Measurements from ENCODE around the gene RPP30. TPM values are rescaled to one million over a fixed set of nuclear protein-coding genes. Genes with fewer than 3 reads are reported as not detected.

Gene RPP30
- total RNA-seq = 27.6 TPM

GRCh38 chr10:90871766-90872647 is at the start of gene RPP30:
RPP30 (plus strand) TSS chr10:90871974; CDS start chr10:90871987, 13 bp downstream.
- intact Hi-C loops (cut with DNase I) = no loop called here
- ATAC-seq (peak; percentile 100), DNase-seq (ENCODE audit: low spot score) (peak; percentile 89)

GRCh38 chr10:90822508-90822907 is 49.3 kb upstream of the RPP30 start:
- intact Hi-C loops (cut with DNase I) = no loop called here
- no peak for ATAC-seq
- no peak for DNase-seq (ENCODE audit: low spot score)

DNA sequence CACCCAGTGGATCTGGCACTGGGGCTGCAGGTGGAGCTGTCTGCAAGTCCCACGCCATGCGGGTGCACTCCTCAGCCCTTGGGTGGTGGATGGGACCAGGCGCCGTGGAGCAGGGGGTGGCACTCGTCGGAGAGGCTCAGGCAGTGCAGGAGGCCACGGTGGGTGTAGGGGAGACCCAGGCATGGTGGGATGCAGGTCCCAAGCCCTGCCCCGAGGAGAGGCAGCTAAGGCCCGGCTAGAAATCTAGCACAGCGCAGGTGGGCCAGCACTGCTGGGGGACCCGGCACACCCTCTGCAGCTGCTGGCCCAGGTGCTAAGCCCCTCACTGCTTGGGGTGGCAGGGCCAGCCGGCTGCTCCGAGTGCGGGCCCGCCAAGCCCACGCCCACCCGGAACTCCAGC is 39.7 kb upstream of the RPP30 start:
- DNase-seq (ENCODE audit: low spot score) (no peak), ATAC-seq (no peak)
- intact Hi-C loops (cut with DNase I) = no loop called here

- DNase-seq (ENCODE audit: low spot score) (no peak), ATAC-seq (no peak)
- intact Hi-C loops (cut with DNase I) = no loop called here
These were observed 37.4 kb upstream of the RPP30 start for GRCh38 chr10:90834326-90834725.

DNA sequence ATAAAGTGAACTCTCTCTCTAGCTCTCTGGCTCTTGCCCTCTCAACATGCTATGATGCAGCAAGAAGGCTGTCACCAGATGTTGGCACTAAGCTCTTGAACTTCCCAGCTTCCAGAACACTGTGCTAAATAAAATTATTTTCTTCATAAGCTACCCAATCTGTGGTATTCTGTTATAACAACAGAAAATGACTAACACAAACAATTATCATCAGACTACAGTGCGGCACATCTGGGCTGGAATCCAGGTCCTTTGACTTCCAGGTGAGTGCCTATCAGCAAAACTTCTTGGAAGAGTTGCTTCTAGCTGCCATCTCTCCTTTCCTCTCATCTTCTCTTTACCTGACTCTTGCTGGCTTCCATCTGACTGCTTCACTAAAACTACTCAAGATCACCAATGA is 34.3 kb upstream of the RPP30 start:
- ATAC-seq (no peak), DNase-seq (ENCODE audit: low spot score) (no peak)

DNA sequence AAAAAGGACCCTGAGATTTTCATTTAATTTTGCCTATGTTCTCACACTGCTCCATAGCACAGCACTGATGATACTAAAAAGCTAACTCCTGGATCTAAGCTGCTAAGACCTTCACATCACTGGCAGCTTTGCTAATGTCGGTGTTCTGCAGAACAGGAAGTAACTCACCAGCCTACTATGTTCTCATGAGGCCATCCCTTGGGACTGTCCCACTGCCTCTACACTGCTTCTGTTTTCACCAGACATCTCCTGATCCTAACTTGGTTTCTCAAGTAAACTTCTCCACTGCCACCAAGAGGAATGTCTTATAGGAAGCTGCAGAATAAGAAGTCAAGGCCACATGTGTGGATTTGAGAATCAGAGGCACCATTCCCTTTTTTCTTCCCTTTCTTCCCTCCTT is 29.0 kb upstream of the RPP30 start:
- intact Hi-C loops (cut with DNase I) = no loop called here
- DNase-seq (ENCODE audit: low spot score) (no peak), ATAC-seq (no peak)

More for the DNA sequence above, 34.3 kb upstream of the RPP30 start:
- intact Hi-C loops (cut with DNase I) = no loop called here

DNA sequence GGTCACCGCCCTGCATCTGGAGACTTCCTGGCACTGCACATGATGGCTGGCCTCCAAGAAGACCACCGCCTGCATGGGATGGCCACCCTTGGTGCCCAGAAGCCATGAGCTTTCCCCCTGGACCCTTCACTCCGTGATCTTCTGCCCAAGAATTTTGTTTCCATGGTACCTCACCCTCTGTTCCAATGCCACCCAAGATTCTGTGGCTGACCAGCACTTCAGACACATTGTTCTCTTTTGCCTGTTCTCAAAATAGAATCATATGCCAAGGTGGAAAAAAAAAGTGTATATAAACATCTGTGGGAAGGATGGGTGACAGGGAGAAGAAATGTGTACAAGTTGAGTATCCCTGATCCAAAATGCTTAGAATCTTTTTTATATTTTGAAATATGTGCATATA is 26.0 kb upstream of the RPP30 start:
- no peak for DNase-seq (ENCODE audit: low spot score)
- ATAC-seq = no peak
- intact Hi-C loops (cut with DNase I) = no loop called here

GRCh38 chr10:90846746-90847145 is 25.0 kb upstream of the RPP30 start:
- intact Hi-C loops (cut with DNase I) = no loop called here
- DNase-seq (ENCODE audit: low spot score) (no peak), ATAC-seq (no peak)

- no peak for ATAC-seq
- intact Hi-C loops (cut with DNase I) = no loop called here
- DNase-seq (ENCODE audit: low spot score) = no peak
These were observed 24.3 kb upstream of the RPP30 start for GRCh38 chr10:90847436-90847835.

GRCh38 chr10:90849956-90850749 is 21.6 kb upstream of the RPP30 start:
- DNase-seq (ENCODE audit: low spot score) (no peak), ATAC-seq (no peak)
- intact Hi-C loops (cut with DNase I) = no loop called here

DNA sequence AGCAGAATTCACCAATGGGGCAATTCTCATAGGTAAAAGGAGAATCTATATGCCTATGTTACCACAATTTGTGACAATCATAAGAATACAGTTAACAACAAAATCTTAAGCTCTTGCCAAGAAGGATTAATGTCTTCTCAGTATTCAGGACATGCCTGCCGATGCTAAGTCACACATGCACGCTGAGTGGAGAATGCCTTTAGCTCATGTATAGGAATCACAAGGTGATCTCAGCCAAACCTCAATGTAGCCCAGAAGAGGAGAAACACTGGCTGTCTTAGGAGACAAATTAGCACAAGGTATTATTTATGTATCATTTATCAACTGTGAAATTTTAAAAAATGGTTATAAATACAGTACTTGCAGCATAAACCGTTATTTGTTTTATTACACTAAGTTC is 16.6 kb upstream of the RPP30 start:
- intact Hi-C loops (cut with DNase I) = no loop called here
- ATAC-seq (no peak), DNase-seq (ENCODE audit: low spot score) (no peak)

DNA sequence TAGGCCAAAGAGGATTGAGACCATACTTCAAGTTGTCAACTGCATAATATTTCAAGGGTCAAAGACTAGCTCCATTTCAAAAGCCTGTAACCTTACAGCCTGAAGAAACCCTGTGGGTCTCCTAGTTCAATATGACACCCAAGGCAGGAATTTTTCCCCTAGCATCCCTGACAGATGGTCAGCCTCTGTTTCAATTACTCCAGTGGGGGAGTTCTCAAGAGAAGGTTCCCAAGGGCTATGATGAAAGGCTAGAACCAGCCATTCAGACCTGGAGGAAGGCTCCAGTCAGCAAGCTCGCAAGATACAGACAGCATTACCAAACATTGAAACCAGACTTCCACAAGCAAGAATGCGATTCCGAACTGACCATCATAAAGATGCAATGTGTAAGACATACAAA is 15.5 kb upstream of the RPP30 start:
- no peak for ATAC-seq
- intact Hi-C loops (cut with DNase I) = no loop called here
- DNase-seq (ENCODE audit: low spot score) = no peak

DNA sequence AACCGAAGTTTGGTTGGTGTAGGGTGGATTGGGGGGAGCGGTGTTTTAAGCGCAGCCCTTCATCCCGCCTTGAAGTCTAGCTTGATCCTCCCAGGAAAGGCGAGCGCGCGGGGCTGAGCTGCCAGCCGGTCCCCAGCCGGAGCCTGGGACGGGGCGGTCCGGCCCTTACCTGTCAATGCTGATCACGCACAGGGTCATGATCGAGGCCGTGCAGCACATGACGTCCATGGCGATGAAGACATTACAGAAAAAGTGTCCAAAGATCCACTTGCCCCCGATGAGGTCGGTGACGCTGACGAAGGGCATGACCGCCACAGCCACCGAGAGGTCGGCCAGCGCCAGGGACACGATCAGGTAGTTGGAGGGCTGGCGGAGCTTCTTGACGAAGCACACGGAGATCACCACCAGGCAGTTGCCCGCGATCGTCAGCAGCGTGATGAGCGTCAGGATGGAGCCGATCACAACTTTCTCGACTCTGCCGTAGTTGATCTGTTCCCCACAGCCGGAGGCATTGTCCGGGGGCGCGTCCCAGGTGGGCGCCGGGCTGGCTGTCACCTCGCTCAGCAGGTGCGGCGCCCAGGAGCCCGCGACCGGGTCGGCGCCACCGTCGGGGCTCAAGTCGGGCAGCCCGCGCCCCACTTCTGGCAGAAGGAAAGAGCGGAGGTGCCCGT is 14.7 kb upstream of the RPP30 start:
- no peak for DNase-seq (ENCODE audit: low spot score)
- intact Hi-C loops (cut with DNase I) = no loop called here
- no peak for ATAC-seq

- intact Hi-C loops (cut with DNase I) = no loop called here
- DNase-seq (ENCODE audit: low spot score) = peak; percentile 76
- peak; percentile 82 for ATAC-seq
These were observed 13.9 kb upstream of the RPP30 start, which contains the start of gene HTR7 for GRCh38 chr10:90857635-90858460. HTR7 (minus strand) TSS chr10:90858039; CDS start chr10:90857671, 368 bp downstream.

GRCh38 chr10:90858461-90858968 is 13.3 kb upstream of the RPP30 start:
- DNase-seq (ENCODE audit: low spot score) (no peak), ATAC-seq (no peak)
- intact Hi-C loops (cut with DNase I) = no loop called here

- intact Hi-C loops (cut with DNase I) = no loop called here
- ATAC-seq (no peak), DNase-seq (ENCODE audit: low spot score) (no peak)
These were observed 12.4 kb upstream of the RPP30 start for GRCh38 chr10:90859321-90859751.

- ATAC-seq (no peak), DNase-seq (ENCODE audit: low spot score) (no peak)
- intact Hi-C loops (cut with DNase I) = no loop called here
These were observed 11.0 kb upstream of the RPP30 start for GRCh38 chr10:90860790-90861189.

DNA sequence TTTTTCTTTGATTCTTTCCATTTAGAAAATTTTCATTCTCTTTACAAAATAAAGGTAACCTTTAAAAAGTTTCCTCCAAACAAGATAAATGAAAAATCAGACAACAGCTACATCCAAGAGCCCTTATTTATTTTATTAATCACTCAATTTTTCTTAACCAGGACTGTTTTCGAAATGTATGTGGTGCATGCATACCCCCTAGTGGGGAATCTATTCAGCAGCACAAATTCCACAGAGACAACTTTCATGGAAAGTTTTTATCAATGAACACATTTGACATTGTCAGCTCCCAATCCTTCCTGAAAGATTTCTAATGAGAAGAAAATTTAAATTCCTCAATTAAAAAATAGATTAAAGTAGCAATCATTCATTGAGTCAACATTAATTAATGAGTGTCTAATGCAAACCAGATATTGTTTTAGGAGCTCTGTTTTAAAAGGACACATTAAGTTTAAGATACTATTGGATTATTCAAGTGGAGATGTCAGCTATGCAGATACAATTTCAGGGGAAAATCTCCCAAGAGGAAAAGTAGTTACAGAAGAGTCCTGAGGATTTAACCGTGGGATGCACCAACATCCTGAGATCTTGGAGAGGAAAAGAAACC is 8.8 kb upstream of the RPP30 start:
- DNase-seq (ENCODE audit: low spot score) (no peak), ATAC-seq (no peak)
- intact Hi-C loops (cut with DNase I) = no loop called here
